Stimulated activated CD4-positive, alpha-beta T cell treated with anti-CD3 and anti-CD28 coated beads, Interleukin-2, amount 100 ng/mL, for 48 hours (primary cell): ENCODE measurements around the gene ADARB2.

Source experiments
- DNase-seq, 2 donors: peaks; one replicate each; pipeline ENCODE4 v3.0.0-alpha.2; 2020

Gene ADARB2

GRCh38 chr10:1515780-1516491 lies 221.4 kb downstream of the ADARB2 start:
- DNase-seq = no peak

GRCh38 chr10:1515121-1515779 lies 222.1 kb downstream of the ADARB2 start:
- DNase-seq = no peak

- no peak for DNase-seq
Observed at GRCh38 chr10:1514681-1515080, 222.6 kb downstream of the ADARB2 start.

- no peak for DNase-seq
Observed at GRCh38 chr10:1513221-1513620, 224.1 kb downstream of the ADARB2 start.

GRCh38 chr10:1509011-1509530 lies 228.3 kb downstream of the ADARB2 start:
- DNase-seq = no peak

- DNase-seq = no peak
Observed at GRCh38 chr10:1508096-1508495, 229.2 kb downstream of the ADARB2 start.

- no peak for DNase-seq
Observed at GRCh38 chr10:1507436-1507835, 229.9 kb downstream of the ADARB2 start.

GRCh38 chr10:1504940-1505339 lies 232.4 kb downstream of the ADARB2 start:
- no peak for DNase-seq

GRCh38 chr10:1504286-1504685 lies 233.0 kb downstream of the ADARB2 start:
- DNase-seq = no peak

GRCh38 chr10:1502451-1502850 lies 234.9 kb downstream of the ADARB2 start:
- DNase-seq = no peak

GRCh38 chr10:1499359-1499957 lies 237.9 kb downstream of the ADARB2 start:
- DNase-seq = no peak

- no peak for DNase-seq
Observed at GRCh38 chr10:1498746-1499358, 238.5 kb downstream of the ADARB2 start.

- no peak for DNase-seq
Observed at GRCh38 chr10:1495915-1496517, 241.3 kb downstream of the ADARB2 start.

GRCh38 chr10:1492641-1493040 lies 244.7 kb downstream of the ADARB2 start:
- no peak for DNase-seq

- no peak for DNase-seq
Observed at GRCh38 chr10:1491901-1492300, 245.4 kb downstream of the ADARB2 start.

- DNase-seq = no peak
Observed at GRCh38 chr10:1489801-1490200, 247.5 kb downstream of the ADARB2 start.

- no peak for DNase-seq
Observed at GRCh38 chr10:1488970-1489548, 248.3 kb downstream of the ADARB2 start.

GRCh38 chr10:1486841-1487687 lies 250.3 kb downstream of the ADARB2 start:
- no peak for DNase-seq

GRCh38 chr10:1485357-1485756 lies 252.0 kb downstream of the ADARB2 start:
- DNase-seq = no peak

- no peak for DNase-seq
Observed at GRCh38 chr10:1483826-1484225, 253.5 kb downstream of the ADARB2 start.

GRCh38 chr10:1483246-1483645 lies 254.1 kb downstream of the ADARB2 start:
- DNase-seq = no peak

- DNase-seq = no peak
Observed at GRCh38 chr10:1477578-1477977, 259.7 kb downstream of the ADARB2 start.
